Measurements from ENCODE around the gene KRTAP10-3.

The KRTAP10-3 gene

GRCh38 chr21:44539046-44539445 is 19.5 kb downstream of the KRTAP10-3 start:
- DNase-seq (ENCODE audit: low read depth in 2 of 2), result no peak
- TF ChIP-seq CTCF (IDR thresholded peaks at IDR 0.05; ENCODE audit: low read depth, low read length), result no peak
- H3K4me3 ChIP-seq (replicated peaks in 1 of 2; ENCODE audit: low read depth in 2 of 2, low read length in 2 of 2), result no peak overlapping the region

- no peak overlapping the region for H3K4me3 ChIP-seq (replicated peaks in 1 of 2; ENCODE audit: low read depth in 2 of 2, low read length in 2 of 2)
- TF ChIP-seq CTCF (IDR thresholded peaks at IDR 0.05; ENCODE audit: low read depth, low read length), result no peak
- no peak for DNase-seq (ENCODE audit: low read depth in 2 of 2)
Observed at GRCh38 chr21:44537930-44538911, 20.4 kb downstream of the KRTAP10-3 start.

GRCh38 chr21:44535963-44536362 is 22.6 kb downstream of the KRTAP10-3 start:
- no peak for TF ChIP-seq CTCF (IDR thresholded peaks at IDR 0.05; ENCODE audit: low read depth, low read length)
- DNase-seq (ENCODE audit: low read depth in 2 of 2), result no peak
- no peak overlapping the region for H3K4me3 ChIP-seq (replicated peaks in 1 of 2; ENCODE audit: low read depth in 2 of 2, low read length in 2 of 2)

- no peak overlapping the region for H3K4me3 ChIP-seq (replicated peaks in 1 of 2; ENCODE audit: low read depth in 2 of 2, low read length in 2 of 2)
- DNase-seq (ENCODE audit: low read depth in 2 of 2), result no peak
- TF ChIP-seq CTCF (IDR thresholded peaks at IDR 0.05; ENCODE audit: low read depth, low read length), result no peak
Observed at GRCh38 chr21:44534688-44535087, 23.9 kb downstream of the KRTAP10-3 start.

GRCh38 chr21:44533891-44534627 is 24.5 kb downstream of the KRTAP10-3 start:
- no peak for TF ChIP-seq CTCF (IDR thresholded peaks at IDR 0.05; ENCODE audit: low read depth, low read length)
- no peak overlapping the region for H3K4me3 ChIP-seq (replicated peaks in 1 of 2; ENCODE audit: low read depth in 2 of 2, low read length in 2 of 2)
- DNase-seq (ENCODE audit: low read depth in 2 of 2), result no peak

GRCh38 chr21:44533121-44533890 is 25.3 kb downstream of the KRTAP10-3 start:
- no peak for TF ChIP-seq CTCF (IDR thresholded peaks at IDR 0.05; ENCODE audit: low read depth, low read length)
- DNase-seq (ENCODE audit: low read depth in 2 of 2), result no peak
- no peak overlapping the region for H3K4me3 ChIP-seq (replicated peaks in 1 of 2; ENCODE audit: low read depth in 2 of 2, low read length in 2 of 2)

Data from cardiac fibroblast (primary cell).